Epithelial cell of prostate (primary cell): Measurements from ENCODE around the gene CA10.

Source experiments
- DNase-seq: peaks from one replicate; pipeline ENCODE4 v3.0.0-alpha.2; 2011; ENCODE audit warnings: low read depth, low spot score
- H3K27ac ChIP-seq: fragments of 450-650 bp; 2 replicates; pipeline ENCODE4 v1.5.1; 2017; ENCODE audit warnings: mild to moderate bottlenecking

CA10 gene

GRCh38 chr17:51742571-51742970 lies 415.9 kb downstream of the CA10 start:
- no peak overlapping the region for H3K27ac ChIP-seq
- DNase-seq: no peak

GRCh38 chr17:51741458-51741857 lies 417.1 kb downstream of the CA10 start:
- H3K27ac ChIP-seq: no peak overlapping the region
- no peak for DNase-seq

- no peak for DNase-seq
- no peak overlapping the region for H3K27ac ChIP-seq
These were observed 418.0 kb downstream of the CA10 start for GRCh38 chr17:51740531-51740930.

- no peak overlapping the region for H3K27ac ChIP-seq
- no peak for DNase-seq
These were observed 419.1 kb downstream of the CA10 start for GRCh38 chr17:51739245-51739886.

- no peak for DNase-seq
- H3K27ac ChIP-seq: no peak overlapping the region
These were observed 422.2 kb downstream of the CA10 start for GRCh38 chr17:51736356-51736755.

- DNase-seq: no peak
- H3K27ac ChIP-seq: no peak overlapping the region
These were observed 423.5 kb downstream of the CA10 start for GRCh38 chr17:51734976-51735375.

- no peak for DNase-seq
- no peak overlapping the region for H3K27ac ChIP-seq
These were observed 424.1 kb downstream of the CA10 start for GRCh38 chr17:51734462-51734861.

- DNase-seq: no peak
- no peak overlapping the region for H3K27ac ChIP-seq
These were observed 425.3 kb downstream of the CA10 start for GRCh38 chr17:51733166-51733565.

- H3K27ac ChIP-seq: no peak overlapping the region
- DNase-seq: no peak
These were observed 426.4 kb downstream of the CA10 start for GRCh38 chr17:51731941-51732722.

- H3K27ac ChIP-seq: no peak overlapping the region
- no peak for DNase-seq
These were observed 428.0 kb downstream of the CA10 start for GRCh38 chr17:51730303-51731050.

- no peak overlapping the region for H3K27ac ChIP-seq
- DNase-seq: no peak
These were observed 433.3 kb downstream of the CA10 start for GRCh38 chr17:51725185-51725584.

- H3K27ac ChIP-seq: no peak overlapping the region
- no peak for DNase-seq
These were observed 434.4 kb downstream of the CA10 start for GRCh38 chr17:51724043-51724580.

GRCh38 chr17:51722994-51723393 lies 435.5 kb downstream of the CA10 start:
- no peak overlapping the region for H3K27ac ChIP-seq
- no peak for DNase-seq

- no peak overlapping the region for H3K27ac ChIP-seq
- DNase-seq: no peak
These were observed 436.8 kb downstream of the CA10 start for GRCh38 chr17:51721730-51722129.

GRCh38 chr17:51720439-51720838 lies 438.1 kb downstream of the CA10 start:
- no peak overlapping the region for H3K27ac ChIP-seq
- no peak for DNase-seq

GRCh38 chr17:51718983-51719382 lies 439.5 kb downstream of the CA10 start:
- no peak for DNase-seq
- no peak overlapping the region for H3K27ac ChIP-seq

GRCh38 chr17:51711581-51711980 lies 446.9 kb downstream of the CA10 start:
- DNase-seq: no peak
- H3K27ac ChIP-seq: no peak overlapping the region

- H3K27ac ChIP-seq: no peak overlapping the region
- no peak for DNase-seq
These were observed 447.9 kb downstream of the CA10 start for GRCh38 chr17:51710634-51710979.

- H3K27ac ChIP-seq: no peak overlapping the region
- DNase-seq: no peak
These were observed 448.6 kb downstream of the CA10 start for GRCh38 chr17:51709694-51710633.

- no peak overlapping the region for H3K27ac ChIP-seq
- DNase-seq: no peak
These were observed 451.3 kb downstream of the CA10 start for GRCh38 chr17:51707216-51707615.
